Ovary (tissue), 9 donors: ENCODE results near the gene NDEL1. TPM values are rescaled to one million over a fixed set of nuclear protein-coding genes. Genes with fewer than 3 reads are reported as not detected.
A peak's percentile ranks its signal among the peaks of the same experiment; 100 is the strongest.

ENCODE experiments used
- DNase-seq, 5 donors: peaks; one replicate each; pipeline ENCODE4 v3.0.0-alpha.2; 2019 to 2020
- H3K27ac ChIP-seq, 2 donors: fragments of 200-600 bp; one replicate each; pipeline versions ENCODE4 v1.5.1 to v1.8.0; 2019 to 2022
- H3K27me3 ChIP-seq: fragments of 200-600 bp; one replicate; pipeline ENCODE4 v1.8.0; 2022
- H3K36me3 ChIP-seq: fragments of 200-600 bp; sonication (generic); one replicate; pipeline ENCODE4 v1.5.1; 2019
- H3K4me1 ChIP-seq: one replicate; pipeline ENCODE4 v1.8.1; 2013; ENCODE audit warnings: mild to moderate bottlenecking, moderate library complexity; ENCODE audit not compliant: insufficient read depth
- H3K4me3 ChIP-seq: fragments of 200-600 bp; sonication (generic); one replicate; pipeline ENCODE4 v1.5.1; 2017
- H3K9me3 ChIP-seq, 2 donors: fragments of 200-600 bp in 1 of 2; sonication (generic) in 1 of 2; one replicate each; pipeline versions ENCODE4 v1.5.1 to v1.8.1; 2013 to 2019; ENCODE audit warnings: mild to moderate bottlenecking in 1 of 2, moderate library complexity in 1 of 2
- EP300 ChIP-seq: sonication (generic); formaldehyde crosslinking; IDR thresholded peaks from one replicate; pipeline ENCODE4 v1.6.1; 2017; ENCODE audit warnings: antibody characterized with exemption
- POLR2A ChIP-seq: fragments of 450-650 bp; IDR thresholded peaks from one replicate; pipeline ENCODE4 v1.6.1; 2017; ENCODE audit warnings: antibody characterized with exemption, mild to moderate bottlenecking, moderate library complexity
- WGBS, 3 donors: extraction: QIAGEN DNeasy Blood & Tissue Kit in 1 of 3; methylation state at CpG; one replicate each; pipeline versions ENCODE4 v1.1.5 to v1.1.7; 2013 to 2017; 5-methylcytosine and 5-hydroxymethylcytosine counted together
- intact Hi-C, 4 donors: fragments of 100-400 bp; cut with DNase I; formaldehyde crosslinking; loops; one replicate each; pipeline versions ENCODE4 v1.11.0 to v1.15.1; 2022 to 2023
- polyA plus RNA-seq, 2 donors: library from polyadenylated mRNA; stranded (reverse); fragments of 200-250 nt in 1 of 2; fragments of 350-450 nt in 1 of 2; fragmentation: Illumina TruSeq in 1 of 2; extraction: RNeasy Lipid Tissue Mini Kit (QIAGEN cat#74804) in 1 of 2; gene quantifications; one replicate each; pipeline ENCODE4 v1.2.3, GENCODE V29; 2013 to 2014
- total RNA-seq, 7 donors: library from RNA; depleted of rRNA in 2 of 7; stranded (reverse); fragments of >200 nt in 2 of 7; fragmentation: NEBNext Ultra II Directional in 3 of 7; extraction: Animal tissue kit (Norgen Biotek cat#: 25700) in 3 of 7; gene quantifications; one replicate each; pipeline versions ENCODE4 v1.1.0 to v1.2.4, GENCODE V29; 2016 to 2023
- TF ChIP-seq, protein P1 (sequence below), 3 donors: fragments of 450-650 bp in 2 of 3; fragments of 200-600 bp in 1 of 3; IDR thresholded peaks; one replicate each; pipeline versions ENCODE4 v1.5.1 to v1.8.0; 2016 to 2022; ENCODE audit warnings: antibody characterized with exemption in 3 of 3, mild to moderate bottlenecking in 1 of 3
- donor health status: DM: no; HTN: no; CAD: no; lungs with moderate emphysema.
- donor health status: DM: no; HTN: no; CAD: no.
- donor health status: Bipolar disorder and iron deficiency.
- donor health status: DM: yes; HTN: yes; CAD: no.
- donor health status: DM: no; HTN: no; CAD: no.
- donor health status: DM: yes; HTN: yes; CAD: no.

The NDEL1 gene
- total and polyA plus RNA-seq, 9 donors: 36.7 to 86.5 (median 63.2) TPM

DNA sequence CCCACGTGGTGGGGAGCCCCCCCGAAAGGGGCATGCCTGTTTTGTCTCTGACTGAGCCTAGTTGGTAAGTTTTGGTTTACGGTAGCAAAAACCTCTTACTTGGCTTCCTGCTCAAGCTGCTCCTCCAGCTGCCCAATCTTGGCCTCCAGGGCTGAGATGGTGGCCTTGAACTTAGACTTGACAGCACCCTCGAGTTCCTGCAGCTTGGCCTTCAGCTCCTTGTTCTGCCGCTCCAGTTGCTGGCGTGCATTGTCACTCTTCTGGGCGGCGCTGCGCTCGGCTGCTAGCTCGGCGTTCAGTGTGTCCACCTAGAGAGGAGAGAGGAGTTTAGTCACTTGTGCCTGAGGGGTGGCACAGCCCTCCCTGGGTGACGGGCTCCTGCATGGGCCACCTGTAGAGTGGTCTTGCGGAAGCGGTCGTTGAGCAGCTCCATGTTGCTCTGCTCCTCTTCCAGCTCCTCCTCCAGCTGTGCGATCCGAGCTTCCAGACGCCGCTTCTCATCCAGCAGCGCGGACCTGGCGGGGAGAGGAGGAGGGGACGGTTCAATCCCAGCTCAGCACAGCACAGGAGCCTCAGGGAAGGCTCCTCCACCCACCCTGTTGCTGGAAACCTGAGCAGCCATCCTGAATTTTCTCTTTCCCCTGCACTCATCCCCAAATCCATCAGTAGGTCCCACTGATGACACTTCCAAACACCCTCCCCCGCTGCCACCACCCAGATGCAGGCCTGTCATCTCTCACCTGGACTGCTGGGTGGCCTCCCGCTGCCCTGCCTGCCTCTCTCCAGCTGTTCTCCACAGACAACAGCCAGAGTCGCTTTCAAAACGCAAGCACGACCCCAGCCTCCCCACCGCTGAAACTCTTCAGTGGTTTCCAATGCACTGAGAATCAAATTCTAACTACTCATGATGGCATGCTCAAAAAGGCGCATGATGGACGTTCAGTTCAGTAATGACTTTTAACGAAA, 44.6 kb downstream of the NDEL1 start:
- H3K27ac ChIP-seq: peak overlapping the region in 1 of 2 donors; percentile 62
- peaks cover 22% of the 10 kb centered on the region for H3K4me1 ChIP-seq
- TF ChIP-seq EP300: no peak
- TF ChIP-seq, protein P1, sequence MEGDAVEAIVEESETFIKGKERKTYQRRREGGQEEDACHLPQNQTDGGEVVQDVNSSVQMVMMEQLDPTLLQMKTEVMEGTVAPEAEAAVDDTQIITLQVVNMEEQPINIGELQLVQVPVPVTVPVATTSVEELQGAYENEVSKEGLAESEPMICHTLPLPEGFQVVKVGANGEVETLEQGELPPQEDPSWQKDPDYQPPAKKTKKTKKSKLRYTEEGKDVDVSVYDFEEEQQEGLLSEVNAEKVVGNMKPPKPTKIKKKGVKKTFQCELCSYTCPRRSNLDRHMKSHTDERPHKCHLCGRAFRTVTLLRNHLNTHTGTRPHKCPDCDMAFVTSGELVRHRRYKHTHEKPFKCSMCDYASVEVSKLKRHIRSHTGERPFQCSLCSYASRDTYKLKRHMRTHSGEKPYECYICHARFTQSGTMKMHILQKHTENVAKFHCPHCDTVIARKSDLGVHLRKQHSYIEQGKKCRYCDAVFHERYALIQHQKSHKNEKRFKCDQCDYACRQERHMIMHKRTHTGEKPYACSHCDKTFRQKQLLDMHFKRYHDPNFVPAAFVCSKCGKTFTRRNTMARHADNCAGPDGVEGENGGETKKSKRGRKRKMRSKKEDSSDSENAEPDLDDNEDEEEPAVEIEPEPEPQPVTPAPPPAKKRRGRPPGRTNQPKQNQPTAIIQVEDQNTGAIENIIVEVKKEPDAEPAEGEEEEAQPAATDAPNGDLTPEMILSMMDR (IDR thresholded peaks at IDR 0.05): no peak
- TF ChIP-seq POLR2A: no peak
- H3K36me3 ChIP-seq: no peaks in the 10 kb centered on the region
- peak; percentile 54 to 80 (median 70) for DNase-seq
- no peak overlapping the region for H3K4me3 ChIP-seq
- intact Hi-C loops: loop anchor here in 1 of 4 donors (5.0 kb wide), 1 partner anchor 53 kb away; no protein-coding TSS in a partner anchor
- 17 to 46% (median 21%) methylated on average over 33 of the region's 33 CpGs for WGBS, 3 donors
- no peaks in the 10 kb centered on the region for H3K27me3 ChIP-seq
- no peaks in the 10 kb centered on the region for H3K9me3 ChIP-seq

DNA sequence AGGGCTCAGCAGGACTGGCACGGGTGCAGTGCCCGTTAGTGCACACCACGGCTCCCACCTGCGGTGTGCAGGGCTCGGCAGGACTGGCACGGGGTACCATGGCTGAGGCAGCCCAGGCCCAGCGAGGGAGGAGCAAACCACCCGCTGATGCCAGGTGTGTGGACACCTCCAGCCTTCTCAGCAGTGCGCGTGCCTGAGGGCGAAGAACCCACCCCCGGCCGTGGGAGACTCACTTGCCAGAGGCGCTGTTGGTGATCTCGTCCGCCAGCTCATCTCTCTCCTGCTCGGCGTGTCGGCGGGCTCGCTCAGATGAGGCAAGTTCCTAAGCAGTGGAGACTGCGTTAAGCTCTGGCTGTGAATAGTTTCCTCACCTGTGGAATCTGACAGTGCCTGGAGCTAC, 45.4 kb downstream of the NDEL1 start:
- Histone ChIP-seq H3K36me3 (no peaks in the 10 kb centered on the region), H3K27ac (peak overlapping the region in 1 of 2 donors; percentile 4), H3K9me3 (no peaks in the 10 kb centered on the region), H3K27me3 (no peaks in the 10 kb centered on the region), H3K4me3 (no peak overlapping the region), H3K4me1 (peaks cover 22% of the 10 kb centered on the region)
- TF ChIP-seq, protein P1 (IDR thresholded peaks at IDR 0.05): no peak
- TF ChIP-seq POLR2A (no peak), EP300 (no peak)
- 73 to 88% (median 82%) methylated on average over 16 to 22 of the region's 22 CpGs for WGBS, 3 donors
- intact Hi-C loops: loop anchor here in 1 of 4 donors (5.0 kb wide), 1 partner anchor 54 kb away; no protein-coding TSS in a partner anchor
- no peak for DNase-seq

DNA sequence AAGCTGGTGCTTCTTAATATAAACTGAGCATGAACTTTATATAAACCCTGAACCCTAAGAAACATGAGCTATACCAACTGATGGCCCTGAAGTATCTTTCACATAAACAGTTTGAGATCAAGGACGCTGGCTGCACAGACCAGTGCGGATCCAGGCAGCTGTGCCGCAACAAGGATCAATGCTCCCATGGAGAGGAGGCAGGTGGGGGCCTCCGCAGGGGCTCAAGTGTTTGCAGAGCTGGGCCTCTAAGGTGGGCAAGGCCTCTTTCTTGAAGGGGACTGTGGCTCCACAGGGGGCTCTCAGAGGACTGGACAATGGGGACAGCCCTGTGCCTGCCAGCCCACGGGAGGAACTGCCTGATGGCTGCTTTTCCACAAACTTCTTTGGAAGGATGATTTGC, 46.0 kb downstream of the NDEL1 start:
- intact Hi-C loops: loop anchor here in 1 of 4 donors (5.0 kb wide), 1 partner anchor 54 kb away; no protein-coding TSS in a partner anchor
- DNase-seq: no peak
- no peaks in the 10 kb centered on the region for H3K9me3 ChIP-seq
- H3K4me1 ChIP-seq: peaks cover 22% of the 10 kb centered on the region
- H3K36me3 ChIP-seq: no peaks in the 10 kb centered on the region
- H3K27ac ChIP-seq: no peak overlapping the region
- TF ChIP-seq, protein P1 (IDR thresholded peaks at IDR 0.05): no peak
- no peak for TF ChIP-seq POLR2A
- TF ChIP-seq EP300: no peak
- no peaks in the 10 kb centered on the region for H3K27me3 ChIP-seq
- H3K4me3 ChIP-seq: no peak overlapping the region
- 42 to 84% (median 78%) methylated on average over 5 of the region's 5 CpGs for WGBS, 3 donors

DNA sequence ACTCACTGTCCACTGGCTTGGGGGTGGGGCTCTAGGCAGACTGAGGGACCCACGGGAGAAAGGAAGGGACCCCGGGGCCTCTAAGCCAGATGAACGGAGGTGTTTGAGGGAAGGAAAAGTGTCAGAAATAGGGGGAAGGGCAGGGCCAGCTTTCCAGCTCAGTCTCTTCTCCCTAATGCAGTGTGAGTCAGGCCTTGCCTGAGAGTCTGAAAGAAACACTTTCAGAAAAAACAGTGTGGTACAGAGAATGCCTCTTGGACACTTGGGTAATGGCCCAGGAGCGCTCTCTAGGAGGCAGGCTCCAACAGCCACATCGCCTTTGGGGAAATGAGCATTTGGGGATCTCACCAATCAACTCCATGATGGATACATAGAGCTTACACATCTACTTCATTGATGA, 46.9 kb downstream of the NDEL1 start:
- H3K4me1 ChIP-seq: peaks cover 22% of the 10 kb centered on the region
- 77 to 81% (median 78%) methylated on average over 5 of the region's 5 CpGs for WGBS, 3 donors
- no peak overlapping the region for H3K27ac ChIP-seq
- no peaks in the 10 kb centered on the region for H3K9me3 ChIP-seq
- no peaks in the 10 kb centered on the region for H3K27me3 ChIP-seq
- H3K4me3 ChIP-seq: no peak overlapping the region
- DNase-seq: no peak
- TF ChIP-seq POLR2A (no peak), EP300 (no peak)
- intact Hi-C loops: loop anchor here in 1 of 4 donors (5.0 kb wide), 1 partner anchor 55 kb away; no protein-coding TSS in a partner anchor
- H3K36me3 ChIP-seq: no peaks in the 10 kb centered on the region
